Prostate gland (tissue), 2 donors: Measurements from ENCODE around the gene RIMBP2. TPM values are rescaled to one million over a fixed set of nuclear protein-coding genes. Genes with fewer than 3 reads are reported as not detected.

Experiments
- DNase-seq: peaks from one replicate; pipeline ENCODE4 v3.0.0-alpha.2; 2019; ENCODE audit warnings: low spot score
- H3K27ac ChIP-seq, 2 donors: fragments of 200-600 bp; sonication (generic); 2 replicates each; pipeline ENCODE4 v1.5.1; 2017 to 2019
- H3K27me3 ChIP-seq: fragments of 200-600 bp; sonication (generic); replicated peaks from 2 replicates; pipeline ENCODE4 v1.5.1; 2019; ENCODE audit not compliant: insufficient read depth
- H3K36me3 ChIP-seq, 2 donors: fragments of 200-600 bp; sonication (generic); 1 replicate in 1 of 2; 2 replicates in 1 of 2; pipeline versions ENCODE4 v1.5.1 to v1.8.1; 2017 to 2019
- H3K4me1 ChIP-seq: fragments of 200-600 bp; sonication (generic); replicated peaks from 2 replicates; pipeline ENCODE4 v1.5.1; 2019
- H3K4me3 ChIP-seq, 2 donors: fragments of 200-600 bp; sonication (generic); 2 replicates each; pipeline ENCODE4 v1.5.1; 2017 to 2019
- H3K9me3 ChIP-seq: fragments of 200-600 bp; sonication (generic); 2 replicates; pipeline ENCODE4 v1.5.1; 2017
- POLR2A ChIP-seq: fragments of 450-650 bp; IDR thresholded peaks from one replicate; pipeline ENCODE4 v1.6.1; 2016; ENCODE audit warnings: antibody characterized with exemption, mild to moderate bottlenecking
- POLR2AphosphoS5 ChIP-seq: sonication (generic); formaldehyde crosslinking; IDR thresholded peaks from one replicate; pipeline ENCODE4 v1.6.1; 2017; ENCODE audit warnings: antibody characterized with exemption
- WGBS: methylation state at CpG from one replicate; pipeline ENCODE4 v1.1.5; 2018; 5-methylcytosine and 5-hydroxymethylcytosine counted together
- intact Hi-C: fragments of 100-400 bp; cut with DNase I; formaldehyde crosslinking; loops from one replicate; pipeline ENCODE4 v1.14.2; 2022
- total RNA-seq, 2 donors: library from RNA; depleted of rRNA; stranded (reverse); fragments of >200 nt; gene quantifications; one replicate each; pipeline ENCODE4 v1.1.0, GENCODE V29; 2016
- TF ChIP-seq, protein P1 (sequence below), 4 experiments: fragments of 200-600 bp in 2 of 4; fragments of 450-650 bp in 2 of 4; sonication (generic) in 2 of 4; IDR thresholded peaks; 1 replicate in 3 of 4; 2 replicates in 1 of 4; pipeline ENCODE4 v1.5.1; 2016 to 2019; ENCODE audit warnings: antibody characterized with exemption in 4 of 4, mild to moderate bottlenecking in 2 of 4, moderate library complexity in 2 of 4

RIMBP2 gene
- total RNA-seq, 2 donors from 2014 or later, result 0.96 to 7.0 TPM

- no peaks in the 10 kb centered on the region for H3K36me3 ChIP-seq
- intact Hi-C loops, result no loop called here
- no peak for DNase-seq
- no peaks in the 10 kb centered on the region for H3K27me3 ChIP-seq
- no peak overlapping the region for H3K27ac ChIP-seq
- no peaks in the 10 kb centered on the region for H3K9me3 ChIP-seq
- WGBS, result 80% methylated on average over 10 of the region's 10 CpGs
- H3K4me1 ChIP-seq, result no peaks in the 10 kb centered on the region
- TF ChIP-seq, protein P1, sequence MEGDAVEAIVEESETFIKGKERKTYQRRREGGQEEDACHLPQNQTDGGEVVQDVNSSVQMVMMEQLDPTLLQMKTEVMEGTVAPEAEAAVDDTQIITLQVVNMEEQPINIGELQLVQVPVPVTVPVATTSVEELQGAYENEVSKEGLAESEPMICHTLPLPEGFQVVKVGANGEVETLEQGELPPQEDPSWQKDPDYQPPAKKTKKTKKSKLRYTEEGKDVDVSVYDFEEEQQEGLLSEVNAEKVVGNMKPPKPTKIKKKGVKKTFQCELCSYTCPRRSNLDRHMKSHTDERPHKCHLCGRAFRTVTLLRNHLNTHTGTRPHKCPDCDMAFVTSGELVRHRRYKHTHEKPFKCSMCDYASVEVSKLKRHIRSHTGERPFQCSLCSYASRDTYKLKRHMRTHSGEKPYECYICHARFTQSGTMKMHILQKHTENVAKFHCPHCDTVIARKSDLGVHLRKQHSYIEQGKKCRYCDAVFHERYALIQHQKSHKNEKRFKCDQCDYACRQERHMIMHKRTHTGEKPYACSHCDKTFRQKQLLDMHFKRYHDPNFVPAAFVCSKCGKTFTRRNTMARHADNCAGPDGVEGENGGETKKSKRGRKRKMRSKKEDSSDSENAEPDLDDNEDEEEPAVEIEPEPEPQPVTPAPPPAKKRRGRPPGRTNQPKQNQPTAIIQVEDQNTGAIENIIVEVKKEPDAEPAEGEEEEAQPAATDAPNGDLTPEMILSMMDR (IDR thresholded peaks at IDR 0.05), result no peak
- TF ChIP-seq POLR2A (no peak), POLR2AphosphoS5 (no peak)
- no peak overlapping the region for H3K4me3 ChIP-seq
Observed at GRCh38 chr12:130701402-130701744, 14.7 kb downstream of the RIMBP2 start.

GRCh38 chr12:130700492-130701401 lies 15.4 kb downstream of the RIMBP2 start:
- WGBS, result 81% methylated on average over 14 of the region's 14 CpGs
- TF ChIP-seq, protein P1 (IDR thresholded peaks at IDR 0.05), result no peak
- TF ChIP-seq POLR2A (no peak), POLR2AphosphoS5 (no peak)

DNA sequence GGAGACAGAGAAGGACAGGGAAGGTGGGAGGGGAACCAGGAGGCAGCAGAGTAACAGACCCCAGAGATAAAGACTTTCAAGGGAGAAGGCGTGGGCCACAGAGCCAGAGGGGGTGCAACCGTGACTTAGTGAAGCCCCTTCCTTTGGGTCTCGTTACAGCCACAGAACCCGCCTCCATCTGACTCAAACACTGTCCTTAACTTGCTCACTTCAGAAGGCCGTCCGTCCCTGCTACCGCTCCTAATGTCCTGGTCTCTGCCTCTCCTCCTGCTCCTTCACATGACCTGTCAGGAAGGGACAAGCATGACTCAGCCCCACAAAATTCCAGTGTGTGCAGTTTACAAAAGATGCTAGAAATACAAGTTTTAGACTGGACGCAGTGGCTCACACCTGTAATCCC lies 18.0 kb downstream of the RIMBP2 start:
- H3K9me3 ChIP-seq, result no peaks in the 10 kb centered on the region
- H3K27me3 ChIP-seq, result no peaks in the 10 kb centered on the region
- intact Hi-C loops, result no loop called here
- H3K36me3 ChIP-seq, result no peaks in the 10 kb centered on the region
- no peak overlapping the region for H3K4me3 ChIP-seq
- 91% methylated on average over 8 of the region's 8 CpGs for WGBS
- H3K27ac ChIP-seq, result no peak overlapping the region
- no peak for DNase-seq
- no peaks in the 10 kb centered on the region for H3K4me1 ChIP-seq
- TF ChIP-seq POLR2AphosphoS5 (no peak), POLR2A (no peak)
- TF ChIP-seq, protein P1 (IDR thresholded peaks at IDR 0.05), result no peak

More at GRCh38 chr12:130700492-130701401, 15.4 kb downstream of the RIMBP2 start:
- Histone ChIP-seq H3K4me3 (no peak overlapping the region), H3K27ac (no peak overlapping the region), H3K9me3 (no peaks in the 10 kb centered on the region), H3K27me3 (no peaks in the 10 kb centered on the region), H3K4me1 (no peaks in the 10 kb centered on the region), H3K36me3 (no peaks in the 10 kb centered on the region)
- DNase-seq, result no peak
- intact Hi-C loops, result no loop called here

DNA sequence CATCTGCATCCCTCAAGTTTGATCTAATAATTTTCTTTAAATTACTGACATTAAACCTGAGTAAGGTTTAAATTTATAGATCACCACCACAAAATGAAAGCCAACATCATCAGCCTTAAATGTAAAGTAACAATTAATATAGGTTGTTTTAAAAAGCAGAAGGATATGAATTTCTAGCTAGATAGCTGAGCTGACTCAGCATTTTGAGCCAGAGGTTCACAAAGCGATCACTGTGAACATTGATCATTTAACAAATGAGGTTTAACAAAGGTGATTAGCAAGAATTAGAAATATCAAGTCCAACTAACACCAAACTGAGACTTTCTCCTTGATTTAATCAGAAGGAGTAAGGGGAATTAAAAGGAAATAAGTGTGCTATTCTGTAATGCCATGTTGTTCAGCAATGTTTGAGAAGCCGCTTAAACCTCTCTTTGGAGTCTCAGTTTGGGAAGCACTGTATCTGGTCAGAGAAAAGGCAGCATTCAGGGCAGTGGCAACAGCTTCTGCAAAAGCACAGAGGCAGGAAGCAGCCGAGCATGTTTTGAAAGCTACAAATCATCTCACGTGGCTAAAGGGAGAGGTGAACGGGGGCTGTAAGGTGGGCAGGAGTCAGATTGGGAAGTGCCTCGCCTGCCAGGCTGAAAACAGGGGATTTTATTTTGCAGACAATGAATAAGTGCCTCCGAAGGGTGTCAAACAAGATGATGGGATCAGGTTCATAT lies 19.6 kb downstream of the RIMBP2 start:
- TF ChIP-seq POLR2AphosphoS5, result no peak
- TF ChIP-seq POLR2A, result no peak
- TF ChIP-seq, protein P1 (IDR thresholded peaks at IDR 0.05), result no peak
- 62% methylated on average over 7 of the region's 7 CpGs for WGBS
- Histone ChIP-seq H3K36me3 (no peaks in the 10 kb centered on the region), H3K9me3 (no peaks in the 10 kb centered on the region), H3K4me3 (no peak overlapping the region), H3K4me1 (no peaks in the 10 kb centered on the region), H3K27me3 (no peaks in the 10 kb centered on the region), H3K27ac (no peak overlapping the region)
- no peak for DNase-seq
- intact Hi-C loops, result no loop called here
